Stimulated activated CD4-positive, alpha-beta T cell treated with anti-CD3 and anti-CD28 coated beads, Interleukin-15, amount 100 ng/mL, for 24 hours (primary cell): ENCODE measurements around the gene OAF.
"Not testable (repeated sequence)": the region's sequence is repeated elsewhere in the genome, so short reads cannot be mapped to it uniquely, and the experiment has no call there.

Experiments used
- DNase-seq: peaks from one replicate; pipeline ENCODE4 v3.0.0-alpha.2; 2020

Gene OAF

DNA sequence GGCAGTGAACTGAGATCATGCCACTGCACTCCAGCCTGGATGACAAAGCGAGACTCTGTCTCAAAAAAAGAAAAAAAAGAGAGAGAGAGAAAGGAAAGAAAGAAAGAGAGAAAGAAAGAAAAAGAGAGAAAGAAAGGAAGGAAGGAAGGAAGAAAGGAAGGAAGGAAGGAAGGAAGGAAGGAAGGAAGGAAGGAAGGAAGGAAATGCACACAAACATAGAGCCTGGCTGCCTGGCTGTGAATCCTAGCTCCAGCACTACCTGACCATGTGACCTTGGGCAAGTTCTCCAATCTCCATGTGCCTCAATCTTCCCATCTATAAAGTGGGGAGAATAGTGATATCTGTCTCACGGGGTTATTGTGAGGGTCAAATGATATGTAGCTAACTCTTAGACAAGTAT, 63.1 kb downstream of the OAF start:
- not testable (repeated sequence) for DNase-seq

- DNase-seq: no peak
Observed at GRCh38 chr11:120279502-120279901, 68.7 kb downstream of the OAF start.
